PC-3 (cell line): ENCODE data around the gene BACE1. TPM values are rescaled to one million over a fixed set of nuclear protein-coding genes. Genes with fewer than 3 reads are reported as not detected.

Experiments
- ATAC-seq: fragments of 200-7000 bp; cut with Tn5 transposase; 2 replicates; pipeline ENCODE4 v1.9.1; 2020; ENCODE audit warnings: mild to moderate bottlenecking, moderate library complexity
- BruUV-seq: library from RNA; stranded (reverse); fragments of 400-500 nt; replicated peaks from 2 replicates; lab custom pipeline; 2021; lab: Mats Ljungman, UMichigan
- CTCF ChIA-PET: fragments of 300-600 bp; sonication (Branson Sonifier 250); formaldehyde crosslinking; loops from one replicate; lab custom pipeline; 2022; ENCODE audit warnings: antibody characterized with exemption; lab: Charles Lee
- POLR2A ChIA-PET: fragments of 300-600 bp; sonication (Branson Sonifier 250); formaldehyde crosslinking; loops from one replicate; lab custom pipeline; 2022; ENCODE audit warnings: antibody characterized with exemption; ENCODE audit not compliant: unreplicated experiment; lab: Charles Lee
- DNase-seq: peaks from one replicate; pipeline ENCODE4 v3.0.0-alpha.2; 2015
- H2AFZ ChIP-seq: fragments of 300-600 bp; sonication (generic); 2 replicates; pipeline ENCODE4 v1.6.0; 2016; ENCODE audit warnings: antibody characterized with exemption, low read length
- H3F3A ChIP-seq: fragments of 300-600 bp; sonication (generic); one replicate; pipeline ENCODE4 v1.6.0; 2017; ENCODE audit warnings: antibody characterized with exemption, low read length, control low read depth, mild to moderate bottlenecking; ENCODE audit not compliant: unreplicated experiment
- H3K27ac ChIP-seq: fragments of 300-600 bp; sonication (generic); 2 replicates; pipeline ENCODE4 v1.5.1; 2016; ENCODE audit warnings: mild to moderate bottlenecking, low read length
- H3K27me3 ChIP-seq: fragments of 300-600 bp; sonication (generic); 2 replicates; pipeline ENCODE4 v1.6.1; 2016; ENCODE audit warnings: low read length, mixed read lengths
- H3K36me3 ChIP-seq: fragments of 300-600 bp; sonication (generic); 2 replicates; pipeline ENCODE4 v1.6.1; 2016; ENCODE audit warnings: low read depth, mixed run types, low read length, mixed read lengths
- H3K4me1 ChIP-seq: fragments of 300-600 bp; sonication (generic); 2 replicates; pipeline ENCODE4 v1.5.1; 2016; ENCODE audit warnings: low read length; ENCODE audit not compliant: insufficient read depth
- H3K4me2 ChIP-seq: fragments of 300-600 bp; sonication (generic); 2 replicates; pipeline ENCODE4 v1.6.0; 2016; ENCODE audit warnings: low read length
- H3K4me3 ChIP-seq: fragments of 300-600 bp; sonication (generic); 2 replicates; pipeline ENCODE4 v1.5.1; 2016; ENCODE audit warnings: mild to moderate bottlenecking, low read length, mixed read lengths
- H3K79me2 ChIP-seq: fragments of 300-600 bp; sonication (generic); 2 replicates; pipeline ENCODE4 v1.6.1; 2017; ENCODE audit warnings: low read length, mixed read lengths
- H3K9ac ChIP-seq: fragments of 300-600 bp; sonication (generic); 2 replicates; pipeline ENCODE4 v1.6.0; 2016; ENCODE audit warnings: mild to moderate bottlenecking, low read length
- H3K9me2 ChIP-seq: fragments of 300-600 bp; sonication (generic); replicated peaks from 2 replicates; pipeline ENCODE4 v1.6.1; 2016; ENCODE audit warnings: mixed run types, low read length, mixed read lengths
- H3K9me3 ChIP-seq: fragments of 300-600 bp; sonication (generic); 2 replicates; pipeline ENCODE4 v1.6.1; 2016; ENCODE audit warnings: low read length, mixed read lengths
- H4K20me1 ChIP-seq: fragments of 300-600 bp; sonication (generic); 2 replicates; pipeline ENCODE4 v1.6.1; 2016; ENCODE audit warnings: low read length, mixed read lengths
- EZH2 ChIP-seq: fragments of 300-600 bp; sonication (generic); IDR thresholded peaks from one replicate; pipeline ENCODE4 v1.6.1; 2017; ENCODE audit warnings: antibody characterized with exemption, mild to moderate bottlenecking, low read length; ENCODE audit not compliant: unreplicated experiment
- EZH2phosphoT487 ChIP-seq: fragments of 300-600 bp; sonication (generic); IDR thresholded peaks from 2 replicates; pipeline ENCODE4 v1.6.1; 2018; ENCODE audit warnings: mild to moderate bottlenecking, antibody characterized with exemption, low read length, borderline replicate concordance
- intact Hi-C: fragments of 100-400 bp; cut with micrococcal nuclease; formaldehyde crosslinking; loops from 2 replicates; pipeline ENCODE4 v1.9.0; 2023
- total RNA-seq: library from RNA; depleted of rRNA; stranded (reverse); fragments of >200 nt; gene quantifications from 2 replicates; pipeline ENCODE4 v1.2.3, GENCODE V29; 2014
- TF ChIP-seq, protein P1 (sequence below): fragments of 300-600 bp; sonication (generic); conservative IDR thresholded peaks from 2 replicates; pipeline ENCODE4 v1.5.1; 2017; ENCODE audit warnings: antibody characterized with exemption, low read depth, mild to moderate bottlenecking, low read length

The BACE1 gene
- total RNA-seq, 1 experiment from 2014 or later, result 16.8 TPM

DNA sequence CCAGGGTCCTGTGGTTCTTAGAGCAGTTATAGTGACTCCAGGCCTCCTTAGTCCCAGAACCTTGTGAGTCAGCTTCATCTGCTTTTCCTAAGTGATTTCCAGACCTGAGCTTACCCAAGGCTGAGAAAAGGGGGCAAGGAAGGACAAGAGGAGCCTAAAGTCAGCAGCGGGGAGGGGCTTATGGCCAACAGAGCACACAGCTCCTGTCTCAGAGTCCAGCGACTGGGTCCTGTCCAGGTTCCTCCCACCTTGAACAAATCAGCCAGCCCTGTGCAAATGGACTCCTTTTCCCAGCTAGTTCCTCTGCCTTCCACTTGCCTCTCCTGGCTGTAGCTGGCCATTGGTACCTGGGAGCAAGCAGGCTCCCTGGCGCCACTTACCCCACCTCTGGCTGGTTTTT is 10.9 kb downstream of the BACE1 start:
- Histone ChIP-seq H3F3A (no peaks in the 10 kb centered on the region), H3K36me3 (no peaks in the 10 kb centered on the region), H3K27ac (no peak overlapping the region), H3K9me3 (no peaks in the 10 kb centered on the region), H3K27me3 (no peaks in the 10 kb centered on the region), H3K4me1 (no peaks in the 10 kb centered on the region), H2AFZ (no peak overlapping the region), H3K4me2 (no peak overlapping the region), H3K79me2 (no peaks in the 10 kb centered on the region), H3K4me3 (no peak overlapping the region), H3K9ac (no peak overlapping the region), H4K20me1 (no peaks in the 10 kb centered on the region), H3K9me2 (no peaks in the 10 kb centered on the region)
- intact Hi-C loops, result no loop called here
- BruUV-seq, result no TSS peak
- TF ChIP-seq, protein P1, sequence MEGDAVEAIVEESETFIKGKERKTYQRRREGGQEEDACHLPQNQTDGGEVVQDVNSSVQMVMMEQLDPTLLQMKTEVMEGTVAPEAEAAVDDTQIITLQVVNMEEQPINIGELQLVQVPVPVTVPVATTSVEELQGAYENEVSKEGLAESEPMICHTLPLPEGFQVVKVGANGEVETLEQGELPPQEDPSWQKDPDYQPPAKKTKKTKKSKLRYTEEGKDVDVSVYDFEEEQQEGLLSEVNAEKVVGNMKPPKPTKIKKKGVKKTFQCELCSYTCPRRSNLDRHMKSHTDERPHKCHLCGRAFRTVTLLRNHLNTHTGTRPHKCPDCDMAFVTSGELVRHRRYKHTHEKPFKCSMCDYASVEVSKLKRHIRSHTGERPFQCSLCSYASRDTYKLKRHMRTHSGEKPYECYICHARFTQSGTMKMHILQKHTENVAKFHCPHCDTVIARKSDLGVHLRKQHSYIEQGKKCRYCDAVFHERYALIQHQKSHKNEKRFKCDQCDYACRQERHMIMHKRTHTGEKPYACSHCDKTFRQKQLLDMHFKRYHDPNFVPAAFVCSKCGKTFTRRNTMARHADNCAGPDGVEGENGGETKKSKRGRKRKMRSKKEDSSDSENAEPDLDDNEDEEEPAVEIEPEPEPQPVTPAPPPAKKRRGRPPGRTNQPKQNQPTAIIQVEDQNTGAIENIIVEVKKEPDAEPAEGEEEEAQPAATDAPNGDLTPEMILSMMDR, result no peak
- TF ChIP-seq EZH2, result no peak
- TF ChIP-seq EZH2phosphoT487, result no peak
- CTCF ChIA-PET, result interaction anchor here (0.5 kb wide), 1 partner anchor 11 kb away, joined by 3 read pairs; the partner anchor contains the start of gene BACE1
- POLR2A ChIA-PET, result no interaction called here
- DNase-seq (no peak), ATAC-seq (no peak)

DNA sequence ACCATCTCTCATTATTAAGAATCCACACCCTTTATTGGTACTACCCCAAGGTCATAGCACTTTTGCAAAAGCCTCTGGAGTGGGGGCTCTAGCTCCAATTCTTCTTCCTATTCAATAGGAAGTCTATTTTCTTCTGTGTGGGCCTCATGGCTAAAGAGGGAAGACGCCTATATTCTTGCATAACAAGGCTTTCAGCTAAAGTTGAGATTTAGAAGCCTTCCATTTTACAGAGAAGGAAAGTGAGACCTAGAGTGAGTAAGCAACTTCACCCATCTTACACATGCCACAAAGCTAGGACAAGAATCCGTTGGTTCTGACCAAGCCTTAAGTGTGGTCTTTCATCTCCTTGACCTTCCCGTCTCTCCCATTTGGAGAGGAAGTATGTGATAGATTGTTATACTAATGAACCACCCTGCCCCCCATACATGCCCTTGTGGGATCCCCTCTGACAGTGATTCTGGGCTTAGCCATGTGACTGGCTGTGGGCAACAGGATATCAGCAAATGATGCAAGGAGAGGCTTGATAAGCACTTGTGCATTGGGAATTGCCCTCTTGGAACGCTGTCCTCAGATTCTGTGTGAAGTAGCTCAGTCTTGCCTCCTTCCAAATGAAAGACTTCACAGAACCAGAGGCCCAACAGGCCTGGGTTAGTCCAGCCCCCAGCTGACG is 12.3 kb downstream of the BACE1 start:
- no peak for ATAC-seq
- no TSS peak for BruUV-seq

DNA sequence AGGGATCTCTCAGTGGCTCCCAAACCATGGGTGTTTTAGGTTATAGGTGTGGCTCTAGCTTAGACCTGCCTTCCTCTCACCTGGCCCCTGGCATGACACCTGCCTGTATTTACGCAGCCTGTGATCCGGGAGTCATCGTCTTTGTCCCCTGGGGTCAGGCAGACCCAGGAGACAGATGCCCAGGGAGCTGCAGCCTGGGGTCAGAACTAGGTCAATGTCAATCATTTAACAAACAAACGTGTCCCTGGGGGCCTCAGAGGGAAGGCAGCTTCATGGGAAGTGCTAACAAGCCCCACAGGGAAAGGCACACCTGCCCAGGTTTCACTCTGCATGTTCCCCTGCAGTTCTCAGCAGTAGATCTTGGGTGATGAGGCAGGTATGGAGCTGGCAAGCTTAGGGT is 13.0 kb downstream of the BACE1 start:
- ATAC-seq (no peak), DNase-seq (no peak)
- ChIA-PET CTCF (no interaction called here), POLR2A (no interaction called here)
- H3K4me3 ChIP-seq, result no peak overlapping the region
- H3K36me3 ChIP-seq, result no peaks in the 10 kb centered on the region
- H3K9ac ChIP-seq, result no peak overlapping the region
- H3K79me2 ChIP-seq, result no peaks in the 10 kb centered on the region
- no peak overlapping the region for H3K27ac ChIP-seq
- H3K4me1 ChIP-seq, result no peaks in the 10 kb centered on the region
- TF ChIP-seq, protein P1, result no peak
- TF ChIP-seq EZH2phosphoT487, result no peak
- TF ChIP-seq EZH2, result no peak
- no peak overlapping the region for H2AFZ ChIP-seq
- intact Hi-C loops, result no loop called here
- no peak overlapping the region for H3K4me2 ChIP-seq
- H3K27me3 ChIP-seq, result no peaks in the 10 kb centered on the region
- H3K9me2 ChIP-seq, result no peaks in the 10 kb centered on the region
- H3K9me3 ChIP-seq, result no peaks in the 10 kb centered on the region
- H4K20me1 ChIP-seq, result no peaks in the 10 kb centered on the region
- BruUV-seq, result no TSS peak
- H3F3A ChIP-seq, result no peaks in the 10 kb centered on the region

More for the DNA sequence above, 12.3 kb downstream of the BACE1 start:
- Histone ChIP-seq H3K4me2 (no peak overlapping the region), H3K79me2 (no peaks in the 10 kb centered on the region), H3K27me3 (no peaks in the 10 kb centered on the region), H3F3A (no peaks in the 10 kb centered on the region), H3K4me3 (no peak overlapping the region), H3K9ac (no peak overlapping the region), H3K9me2 (no peaks in the 10 kb centered on the region), H4K20me1 (no peaks in the 10 kb centered on the region), H3K9me3 (no peaks in the 10 kb centered on the region), H3K4me1 (no peaks in the 10 kb centered on the region), H3K27ac (no peak overlapping the region), H3K36me3 (no peaks in the 10 kb centered on the region), H2AFZ (no peak overlapping the region)
- POLR2A ChIA-PET, result no interaction called here
- CTCF ChIA-PET, result no interaction called here
- no peak for TF ChIP-seq EZH2
- no peak for TF ChIP-seq EZH2phosphoT487
- TF ChIP-seq, protein P1, result no peak
- intact Hi-C loops, result no loop called here
- no peak for DNase-seq
